UCSD-AML1 (cell line): Measurements from ENCODE around the gene NAALADL2.

ENCODE experiments used
- DNase-seq: peaks from one replicate; lab custom pipeline; 2025; ENCODE audit not compliant: unreplicated experiment; lab: John Stamatoyannopoulos, UW

Gene NAALADL2

GRCh38 chr3:174960898-174961297 is 101.8 kb downstream of the NAALADL2 start:
- DNase-seq: no peak

DNA sequence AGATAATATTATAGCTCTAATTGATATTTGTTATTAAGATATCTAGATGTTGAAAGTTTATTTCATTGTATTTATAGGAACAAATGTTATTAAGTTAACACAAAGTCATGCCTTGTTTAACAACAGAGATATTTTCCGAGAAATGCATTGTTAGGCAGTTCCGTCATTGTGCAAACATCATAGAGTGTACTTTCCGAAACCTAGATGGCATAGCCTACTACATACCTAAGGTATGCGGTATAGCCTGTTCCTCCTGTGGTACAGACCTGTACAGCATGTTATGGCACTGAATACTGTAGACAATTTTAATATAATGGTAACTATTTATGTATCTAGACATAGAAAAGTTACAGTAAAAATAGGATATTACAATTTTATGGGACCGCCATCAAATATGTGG is 114.3 kb downstream of the NAALADL2 start:
- DNase-seq: no peak

DNA sequence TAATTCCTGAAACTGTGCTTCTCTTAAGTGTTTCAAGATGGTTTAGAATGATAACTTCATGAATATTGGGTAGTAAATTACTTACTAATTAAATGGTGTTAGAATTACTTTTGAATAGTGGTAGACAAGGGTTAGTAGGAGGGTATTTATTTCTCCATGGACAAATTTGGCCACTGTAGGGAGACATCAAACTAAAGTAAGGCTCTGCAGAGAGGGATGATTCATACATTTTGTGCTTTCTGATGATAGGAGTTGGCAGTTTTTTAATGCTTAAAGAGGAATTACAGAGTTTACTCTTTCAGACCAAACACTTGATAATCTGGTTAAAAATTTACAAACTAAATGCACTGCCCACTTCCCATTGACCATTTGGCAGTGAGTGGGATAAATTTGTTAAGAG is 127.6 kb downstream of the NAALADL2 start:
- DNase-seq: no peak

GRCh38 chr3:175001091-175001490 is 142.0 kb downstream of the NAALADL2 start:
- DNase-seq: no peak

DNA sequence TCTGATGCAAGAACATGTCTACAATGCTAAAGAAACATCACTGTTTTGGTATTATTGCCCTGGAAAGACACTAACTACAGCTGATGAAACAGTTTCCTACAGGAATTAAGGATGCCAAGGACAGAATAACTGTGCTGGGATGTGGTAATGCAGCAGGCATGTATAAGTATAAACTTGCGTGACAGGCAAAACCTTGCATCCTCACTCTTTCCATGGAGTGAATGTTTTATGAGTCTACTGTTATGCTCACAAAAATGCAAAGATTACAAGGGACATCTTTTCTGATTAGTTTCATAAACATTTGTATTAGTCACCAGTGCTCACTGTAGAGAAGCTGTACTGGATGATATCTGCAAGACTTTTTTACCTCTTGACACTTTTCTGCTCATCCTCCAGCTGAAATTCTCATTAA is 143.6 kb downstream of the NAALADL2 start:
- DNase-seq: no peak

GRCh38 chr3:175003590-175003989 is 144.5 kb downstream of the NAALADL2 start:
- DNase-seq: no peak

- no peak for DNase-seq
These were observed 146.1 kb downstream of the NAALADL2 start for GRCh38 chr3:175005193-175005592.

GRCh38 chr3:175005881-175006280 is 146.7 kb downstream of the NAALADL2 start:
- no peak for DNase-seq

DNA sequence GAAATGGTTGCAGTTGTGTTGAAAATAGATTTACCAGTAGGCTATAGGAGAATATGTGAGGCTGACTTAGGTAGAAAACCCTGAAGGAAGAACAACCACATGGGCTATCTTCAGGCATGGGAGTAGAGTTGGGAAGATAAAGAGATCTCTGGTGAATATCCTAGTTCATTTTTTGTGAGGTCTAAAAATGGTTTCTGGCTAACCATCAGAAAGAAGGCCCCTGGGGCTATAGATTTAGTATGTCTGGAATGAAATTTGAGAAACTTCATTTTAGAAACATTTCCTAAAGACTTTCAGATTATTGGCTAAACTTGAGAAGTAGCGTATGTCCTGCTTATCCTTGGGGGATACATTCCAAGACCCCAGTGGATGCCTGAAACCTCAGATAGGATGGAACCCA is 148.2 kb downstream of the NAALADL2 start:
- DNase-seq: no peak

DNA sequence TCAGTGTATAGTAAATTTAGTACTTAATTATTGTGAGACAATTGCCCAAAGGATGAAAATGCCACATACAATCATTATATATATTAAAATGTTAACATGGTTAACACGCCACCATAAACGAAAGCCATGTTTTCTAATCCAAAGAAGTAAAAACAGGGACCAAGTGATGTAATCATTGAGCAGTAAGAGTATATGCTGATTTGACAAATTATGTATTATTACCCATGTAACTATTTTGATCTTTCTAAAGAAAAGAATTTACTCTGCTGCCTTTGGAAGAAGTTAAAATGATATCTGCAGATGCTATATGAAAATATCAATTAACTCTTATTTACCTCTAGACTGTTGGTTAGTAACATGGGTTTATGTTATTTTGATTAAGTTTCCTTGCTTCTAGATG is 150.2 kb downstream of the NAALADL2 start:
- no peak for DNase-seq

DNA sequence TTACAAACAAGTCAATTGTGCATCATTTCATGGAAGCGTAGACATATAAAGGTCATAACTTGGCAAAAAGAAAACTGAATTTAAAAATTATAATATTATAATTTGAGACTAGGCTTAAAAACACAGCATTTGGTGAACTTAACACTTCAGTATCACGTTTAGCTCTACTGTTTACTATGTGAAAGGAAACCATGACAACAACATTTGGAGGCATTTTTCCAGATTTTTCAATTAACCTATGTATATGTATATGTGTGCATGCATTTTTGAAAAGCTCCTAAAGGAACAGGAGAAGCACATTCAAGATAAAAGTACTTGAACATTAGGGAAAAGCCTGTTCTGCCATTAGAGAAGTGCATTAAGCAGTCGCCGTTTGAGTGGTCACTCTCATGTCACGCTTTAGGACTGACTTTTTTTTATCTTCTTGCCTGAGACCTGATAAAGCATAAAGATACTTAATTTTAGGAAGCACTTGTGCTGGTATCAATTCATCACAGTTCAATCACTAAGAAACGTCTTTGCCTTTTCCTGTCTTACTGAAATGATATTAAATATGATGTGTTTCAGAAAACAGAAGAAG is 156.0 kb downstream of the NAALADL2 start:
- DNase-seq: no peak

DNA sequence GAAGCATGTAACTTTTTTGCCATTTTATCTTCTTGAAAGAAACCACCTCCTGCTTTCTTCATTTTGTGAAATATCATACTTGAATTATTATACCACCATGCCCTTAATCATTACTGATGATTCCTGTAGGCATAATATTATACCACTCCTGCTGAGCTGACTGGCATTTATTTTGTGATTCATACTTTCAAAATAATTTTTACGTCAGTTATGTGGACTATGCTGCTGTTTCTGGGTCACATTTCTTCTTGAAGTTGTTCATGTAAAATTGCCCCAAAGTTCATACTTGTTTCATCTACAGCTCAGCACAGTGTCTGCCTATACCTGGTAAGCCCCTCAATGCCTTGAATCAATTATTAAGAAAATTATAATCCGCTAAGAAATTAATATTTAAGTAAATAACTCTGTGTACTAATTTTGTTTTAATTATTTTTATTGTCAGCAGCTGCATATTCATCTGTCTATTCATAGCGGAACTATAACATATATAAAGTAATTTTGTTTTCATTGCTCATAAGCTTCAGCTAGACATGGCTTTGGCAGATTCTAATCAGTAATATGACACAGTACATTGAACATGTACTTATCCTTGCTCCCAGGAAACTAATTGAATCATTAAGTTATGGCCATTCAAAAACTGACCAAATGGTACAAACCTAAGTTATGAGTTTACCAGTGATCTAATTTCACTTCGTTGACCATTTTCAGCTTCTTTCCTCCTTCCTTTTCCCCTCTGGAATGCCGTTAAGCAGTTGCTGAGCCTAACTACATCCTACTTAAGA is 160.0 kb downstream of the NAALADL2 start:
- DNase-seq: no peak

- no peak for DNase-seq
These were observed 161.0 kb downstream of the NAALADL2 start for GRCh38 chr3:175020101-175020500.

DNA sequence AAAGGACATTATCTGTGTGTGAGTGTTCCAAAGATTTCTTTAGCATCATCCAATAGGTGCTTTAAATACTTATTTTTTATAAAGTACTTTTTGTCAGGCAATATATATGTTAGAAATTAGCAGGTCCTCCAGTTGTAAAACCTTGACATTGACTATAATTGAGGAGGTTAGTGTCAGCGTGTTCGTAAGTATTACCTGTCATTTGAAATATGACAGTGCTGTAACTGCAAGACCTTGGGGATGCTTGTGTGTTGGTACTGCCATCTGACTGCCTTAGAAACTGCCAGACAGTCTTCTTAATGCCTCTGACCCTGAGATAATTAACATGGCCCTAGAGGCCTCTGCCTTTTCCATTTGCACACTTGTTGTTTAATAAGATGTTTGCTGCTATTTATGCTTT is 170.7 kb downstream of the NAALADL2 start:
- DNase-seq: no peak

DNA sequence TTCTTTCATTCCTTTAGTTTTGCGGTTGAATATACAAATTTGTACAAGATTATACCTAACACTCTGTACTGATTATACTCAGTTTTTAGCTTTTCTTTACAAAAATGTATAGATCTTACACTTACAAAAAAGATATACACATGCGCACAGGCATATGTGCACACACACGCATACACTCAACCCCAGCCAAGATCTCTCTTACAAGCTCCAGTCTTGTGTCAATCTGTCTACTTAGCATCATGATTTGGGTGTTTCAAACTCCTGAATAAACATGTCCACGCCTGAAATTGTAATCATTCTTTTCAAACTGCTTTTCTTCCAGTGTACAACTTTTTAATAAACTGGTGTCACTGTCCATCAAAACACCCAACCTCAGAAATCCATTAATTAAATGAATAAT is 180.7 kb downstream of the NAALADL2 start:
- no peak for DNase-seq

GRCh38 chr3:175041369-175041768 is 182.2 kb downstream of the NAALADL2 start:
- no peak for DNase-seq

GRCh38 chr3:175046601-175047000 is 187.5 kb downstream of the NAALADL2 start:
- DNase-seq: no peak

GRCh38 chr3:175047786-175048185 is 188.7 kb downstream of the NAALADL2 start:
- DNase-seq: no peak

DNA sequence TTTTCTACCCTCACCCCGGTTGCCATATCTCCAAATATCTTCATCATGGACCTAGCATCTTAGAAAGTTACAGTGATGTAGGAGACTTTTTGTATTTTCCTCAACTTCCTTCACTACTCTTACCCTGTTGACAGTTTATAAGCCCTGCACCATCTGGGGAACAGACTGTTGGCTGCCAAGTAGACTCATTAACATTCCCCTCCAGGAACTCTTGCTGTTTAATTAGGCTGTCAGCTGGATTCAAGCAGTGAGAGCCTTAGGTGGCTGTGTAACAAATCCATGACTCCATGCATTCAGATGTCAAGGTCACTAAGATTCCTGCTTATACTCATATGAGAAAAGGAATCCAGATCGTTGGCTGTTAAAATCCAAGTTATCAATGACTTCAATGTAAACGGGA is 198.3 kb downstream of the NAALADL2 start:
- DNase-seq: no peak

DNA sequence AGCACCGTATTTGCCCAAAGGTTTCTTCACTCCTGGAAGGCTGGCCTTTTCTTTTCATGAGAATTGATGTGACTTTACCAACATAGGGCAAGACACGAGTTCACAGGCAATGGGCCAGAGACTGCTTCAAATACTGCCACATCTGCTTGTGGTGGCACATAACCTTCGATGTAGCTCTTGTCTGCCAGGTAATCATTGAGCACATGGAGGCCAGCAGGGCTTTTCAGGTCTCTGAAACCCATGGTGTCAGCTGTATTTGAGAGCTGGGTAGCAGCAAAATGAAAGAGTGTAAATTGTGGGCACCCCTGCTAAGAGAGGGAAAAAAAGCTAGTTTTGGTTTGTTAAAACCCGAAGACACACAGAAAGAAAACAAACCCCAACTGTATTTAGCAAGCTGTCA is 200.7 kb downstream of the NAALADL2 start:
- no peak for DNase-seq

- no peak for DNase-seq
These were observed 206.4 kb downstream of the NAALADL2 start for GRCh38 chr3:175065497-175065896.

DNA sequence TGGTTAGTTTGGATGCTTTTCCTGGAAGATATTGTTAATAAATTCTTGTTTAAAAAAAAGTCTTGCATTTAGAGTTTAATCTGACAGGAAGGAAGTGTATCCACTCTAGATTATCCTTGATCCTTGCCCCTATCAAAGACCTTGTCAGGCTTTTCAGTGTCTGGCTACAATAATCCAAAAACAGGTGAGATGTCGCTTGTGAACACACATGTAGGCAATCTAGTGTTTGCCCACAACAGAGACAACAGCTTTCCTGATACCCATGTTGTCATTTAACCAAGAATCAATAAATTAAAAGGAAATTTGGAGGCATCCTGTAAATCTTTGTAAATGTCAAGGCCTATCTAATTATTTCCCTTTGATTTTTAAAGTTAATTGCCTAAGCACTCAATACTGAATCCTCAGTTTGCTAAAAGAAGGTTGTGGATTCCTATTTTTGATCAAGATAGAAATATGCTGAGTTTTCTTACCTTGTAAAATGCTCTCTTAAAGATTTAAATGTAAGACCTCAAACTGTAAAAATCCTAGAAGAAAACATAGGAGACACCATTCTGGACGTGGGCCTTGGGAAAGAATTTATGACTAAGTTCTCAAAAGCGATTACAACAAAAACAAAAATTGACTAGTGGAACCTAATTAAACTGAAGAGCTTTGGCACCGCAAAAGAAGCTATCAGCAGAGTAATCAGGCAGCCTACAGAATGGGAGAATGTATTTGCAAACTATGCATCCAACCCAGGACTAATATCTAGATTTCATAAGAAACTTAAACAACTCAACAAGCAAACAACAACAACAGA is 207.7 kb downstream of the NAALADL2 start:
- no peak for DNase-seq
